Body of pancreas (tissue), 4 donors: Measurements from ENCODE around the gene TNS4.

Experiments used
- CTCF ChIP-seq, 7 experiments: fragments of 450-650 bp in 4 of 7; fragments of 200-600 bp in 3 of 7; sonication (generic) in 3 of 7; IDR thresholded peaks; one replicate each; pipeline ENCODE4 v1.5.1; 2016 to 2019; ENCODE audit warnings: antibody characterized with exemption in 7 of 7
- POLR2A ChIP-seq, 3 donors: fragments of 450-650 bp; IDR thresholded peaks; one replicate each; pipeline ENCODE4 v1.6.1; 2016; ENCODE audit warnings: antibody characterized with exemption in 3 of 3, mild to moderate bottlenecking in 2 of 3

- no peak for TF ChIP-seq CTCF (IDR thresholded peaks at IDR 0.05)
- TF ChIP-seq POLR2A (IDR thresholded peaks at IDR 0.05): no peak
Observed at GRCh38 chr17:40522250-40522960, 21.0 kb upstream of the TNS4 start.
